Right cardiac atrium (tissue), 5 donors: ENCODE data around the gene MRPL4. TPM values are rescaled to one million over a fixed set of nuclear protein-coding genes. Genes with fewer than 3 reads are reported as not detected.

Source experiments
- ATAC-seq, 2 donors: fragments of 200-7000 bp; cut with Tn5 transposase; one replicate each; pipeline versions ENCODE4 v1.8.0 to v1.9.1; 2020; ENCODE audit warnings: moderate library complexity in 2 of 2, mild to moderate bottlenecking in 1 of 2
- DNase-seq, 3 donors: peaks; one replicate each; pipeline ENCODE4 v3.0.0-alpha.2; 2020
- H3K27ac ChIP-seq: one replicate; pipeline ENCODE4 v1.5.1; 2013; ENCODE audit warnings: mild to moderate bottlenecking, low read length, control low read depth, moderate library complexity
- H3K27me3 ChIP-seq: one replicate; pipeline ENCODE4 v1.6.1; 2013; ENCODE audit not compliant: control insufficient read depth, insufficient read depth
- H3K4me1 ChIP-seq: one replicate; pipeline ENCODE4 v1.6.1; 2013; ENCODE audit warnings: low read length; ENCODE audit not compliant: control insufficient read depth, insufficient read depth
- H3K4me3 ChIP-seq: one replicate; pipeline ENCODE4 v1.5.1; 2013; ENCODE audit warnings: low read length, control low read depth
- H3K9me3 ChIP-seq: one replicate; pipeline ENCODE4 v1.6.1; 2013; ENCODE audit warnings: low read length; ENCODE audit not compliant: control insufficient read depth
- WGBS: extraction: QIAGEN DNeasy Blood & Tissue Kit; methylation state at CpG from one replicate; pipeline ENCODE4 v1.1.7; 2013; 5-methylcytosine and 5-hydroxymethylcytosine counted together
- intact Hi-C, 4 donors: fragments of 100-400 bp; cut with DNase I; formaldehyde crosslinking; loops; one replicate each; pipeline versions ENCODE4 v1.11.0 to v1.14.0; 2022 to 2023
- polyA plus RNA-seq: library from polyadenylated mRNA; stranded (reverse); fragments of 200-250 nt; gene quantifications from one replicate; pipeline ENCODE4 v1.2.3, GENCODE V29; 2013
- total RNA-seq, 4 donors: library from RNA; stranded (reverse); fragmentation: NEBNext Ultra II Directional; extraction: Animal tissue kit (Norgen Biotek cat#: 25700); gene quantifications; one replicate each; pipeline ENCODE4 v1.2.1, GENCODE V29; 2021
- donor health status: healthy with polysubstance abuse.
- donor health status: DM: no; HTN: yes; CAD: no.
- donor health status: DM: no; HTN: no; CAD: no.
- donor health status: DM: no; HTN: yes; CAD: no; lungs with severe emphysema.
- donor health status: DM: yes; HTN: yes; CAD: no.

Gene MRPL4
- total and polyA plus RNA-seq, 5 donors = 54.1 to 66.6 (median 64.2) TPM

DNA sequence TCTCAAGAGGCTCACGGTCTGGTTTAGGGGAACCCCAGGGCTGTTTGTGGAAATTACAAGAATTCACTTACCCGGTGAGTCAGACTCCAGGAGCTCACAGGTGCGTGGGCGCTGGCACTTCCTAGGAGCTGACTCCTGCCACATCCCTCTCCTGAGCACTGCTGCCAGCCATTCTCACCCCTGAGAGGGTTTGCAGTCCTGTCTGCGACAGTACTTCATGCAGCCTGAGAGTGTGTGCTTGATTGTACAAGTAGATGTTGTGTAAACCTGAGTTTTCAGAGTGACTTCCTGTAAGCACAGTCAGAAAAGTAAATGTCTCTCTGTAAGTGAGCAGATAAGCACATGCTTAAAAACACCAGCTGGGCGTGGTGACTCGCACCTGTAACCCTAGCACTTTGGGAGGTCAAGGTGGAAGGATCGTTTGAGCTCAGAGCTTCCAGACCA, 8.1 kb downstream of the MRPL4 start:
- intact Hi-C loops = no loop called here
- no peak overlapping the region for H3K27ac ChIP-seq
- no peak overlapping the region for H3K4me3 ChIP-seq
- DNase-seq = no peak
- H3K4me1 ChIP-seq = no peaks in the 10 kb centered on the region
- H3K27me3 ChIP-seq = no peaks in the 10 kb centered on the region
- no peaks in the 10 kb centered on the region for H3K9me3 ChIP-seq
- ATAC-seq = no peak
- WGBS = 86% methylated on average over 8 of the region's 8 CpGs

DNA sequence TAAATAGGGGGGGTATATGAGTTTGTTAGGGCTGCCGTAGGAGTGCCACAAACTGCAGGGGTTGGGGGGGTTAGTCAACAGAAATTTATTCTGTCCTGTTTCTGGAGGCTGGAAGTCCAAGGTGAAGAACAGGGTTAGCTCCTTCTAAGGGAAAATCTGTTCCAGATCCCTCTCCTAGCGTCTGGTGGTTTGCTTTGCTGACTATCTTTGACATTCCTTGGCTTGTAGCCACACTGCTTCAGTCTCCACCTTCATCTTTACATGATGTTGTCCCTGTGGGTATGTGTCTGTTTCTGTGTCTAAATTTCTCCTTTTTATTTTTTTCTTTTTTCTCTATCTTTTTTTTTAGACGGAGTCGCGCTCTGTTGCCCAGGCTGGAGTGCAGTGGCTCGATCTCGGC, 10.8 kb downstream of the MRPL4 start:
- H3K4me3 ChIP-seq = no peak overlapping the region
- no peak overlapping the region for H3K27ac ChIP-seq
- ATAC-seq (no peak), DNase-seq (no peak)
- H3K9me3 ChIP-seq = no peaks in the 10 kb centered on the region
- H3K4me1 ChIP-seq = no peaks in the 10 kb centered on the region
- 77% methylated on average over 7 of the region's 7 CpGs for WGBS
- intact Hi-C loops = no loop called here
- H3K27me3 ChIP-seq = no peaks in the 10 kb centered on the region

DNA sequence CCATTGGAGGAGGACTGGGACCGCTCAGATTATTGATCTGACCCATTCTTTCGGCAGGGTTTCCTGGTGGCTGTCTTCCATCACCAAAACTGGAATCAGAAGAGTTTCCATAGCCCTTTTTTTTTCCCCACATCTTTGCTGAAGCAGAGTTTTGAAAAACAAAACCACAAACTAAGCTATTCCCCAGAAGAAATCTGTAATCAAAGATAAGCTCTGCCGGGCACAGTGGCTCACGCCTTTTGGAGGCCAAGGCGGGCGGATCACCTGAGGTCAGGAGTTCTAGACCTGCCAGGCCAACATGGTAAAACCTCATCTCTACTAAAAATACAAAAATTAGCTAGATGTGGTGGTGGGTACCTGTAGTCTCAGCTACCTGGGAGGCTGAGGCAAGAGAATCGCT, 14.7 kb downstream of the MRPL4 start:
- Histone ChIP-seq H3K4me3 (no peak overlapping the region), H3K9me3 (no peaks in the 10 kb centered on the region), H3K27me3 (no peaks in the 10 kb centered on the region), H3K4me1 (no peaks in the 10 kb centered on the region), H3K27ac (no peak overlapping the region)
- intact Hi-C loops = no loop called here
- ATAC-seq (no peak), DNase-seq (no peak)
- 79% methylated on average over 7 of the region's 7 CpGs for WGBS

DNA sequence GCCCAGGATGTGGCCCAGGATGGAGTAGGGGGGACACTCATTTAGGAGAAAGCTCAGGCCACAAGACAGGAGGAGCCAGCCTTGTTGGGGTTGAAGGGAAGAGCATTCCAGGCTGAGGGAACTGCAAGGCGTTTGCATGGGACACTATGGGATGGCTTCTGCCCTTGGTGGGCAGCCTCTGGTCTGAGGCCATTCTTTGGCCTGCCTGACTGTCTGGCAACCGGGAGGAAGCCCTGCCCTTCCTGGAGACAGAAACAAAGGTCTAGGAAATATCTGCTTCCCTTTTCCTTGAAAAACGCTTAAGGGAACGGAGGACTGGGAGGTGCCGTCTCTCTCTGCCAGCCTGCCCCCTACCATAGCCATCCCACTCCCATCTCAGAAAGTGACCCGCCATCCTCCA, 16.1 kb downstream of the MRPL4 start:
- ATAC-seq (peak; percentile 15 to 59), DNase-seq (peak in 2 of 3 donors; percentile 70 to 71)
- Histone ChIP-seq H3K27me3 (no peaks in the 10 kb centered on the region), H3K4me3 (no peak overlapping the region), H3K4me1 (no peaks in the 10 kb centered on the region), H3K9me3 (no peaks in the 10 kb centered on the region), H3K27ac (peak overlapping the region; percentile 70)
- intact Hi-C loops = loop anchor here (2.0 kb wide), 2 partner anchors 121 to 123 kb away; no protein-coding TSS in a partner anchor
- 48% methylated on average over 6 of the region's 6 CpGs for WGBS

DNA sequence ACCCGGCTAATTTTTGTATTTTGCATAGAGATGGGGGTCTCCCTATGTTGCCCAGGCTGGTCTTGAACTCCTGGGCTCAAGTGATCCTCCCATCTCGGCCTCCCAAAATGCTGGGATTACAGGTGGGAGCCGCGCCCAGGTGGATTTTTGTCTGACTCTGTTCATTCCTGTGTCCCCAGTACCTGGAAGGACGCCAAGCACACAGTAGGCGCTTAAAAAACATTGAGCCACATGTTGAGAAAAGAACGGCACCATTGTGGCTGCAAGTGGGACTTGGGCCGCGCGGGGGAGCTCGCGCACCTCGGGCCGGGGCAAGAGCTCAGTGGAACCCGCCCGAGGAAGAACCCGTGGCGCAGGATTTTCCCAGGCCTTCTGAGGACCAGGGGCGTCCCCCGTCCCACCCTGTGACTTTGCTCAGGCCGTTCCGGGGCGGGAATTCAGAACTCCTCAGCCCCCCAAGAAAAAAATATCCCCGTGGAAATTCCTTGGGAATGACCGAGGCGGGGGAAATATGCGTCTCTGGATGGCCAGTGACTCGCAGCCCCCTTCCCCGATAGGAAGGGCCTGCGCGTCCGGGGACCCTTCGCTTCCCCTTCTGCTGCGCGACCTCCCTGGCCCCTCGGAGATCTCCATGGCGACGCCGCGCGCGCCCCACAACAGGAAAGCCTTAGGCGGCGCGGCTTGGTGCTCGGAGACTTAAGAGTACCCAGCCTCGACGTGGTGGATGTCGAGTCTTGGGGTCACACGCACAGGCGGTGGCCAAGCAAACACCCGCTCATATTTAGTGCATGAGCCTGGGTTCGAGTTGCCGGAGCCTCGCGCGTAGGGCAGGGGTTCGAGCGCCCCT, 17.5 kb downstream of the MRPL4 start:
- ATAC-seq = peak; percentile 83 to 85

DNA sequence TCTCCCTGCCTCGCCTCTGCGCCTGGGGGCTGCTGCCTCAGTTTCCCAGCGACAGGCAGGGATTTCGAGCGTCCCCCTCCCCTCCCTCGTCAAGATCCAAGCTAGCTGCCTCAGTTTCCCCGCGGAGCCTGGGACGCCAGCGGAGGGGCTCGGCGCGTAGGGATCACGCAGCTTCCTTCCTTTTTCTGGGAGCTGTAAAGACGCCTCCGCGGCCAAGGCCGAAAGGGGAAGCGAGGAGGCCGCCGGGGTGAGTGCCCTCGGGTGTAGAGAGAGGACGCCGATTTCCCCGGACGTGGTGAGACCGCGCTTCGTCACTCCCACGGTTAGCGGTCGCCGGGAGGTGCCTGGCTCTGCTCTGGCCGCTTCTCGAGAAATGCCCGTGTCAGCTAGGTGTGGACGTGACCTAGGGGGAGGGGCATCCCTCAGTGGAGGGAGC, 18.2 kb downstream of the MRPL4 start:
- ATAC-seq = peak; percentile 65 to 66
- H3K27me3 ChIP-seq = no peaks in the 10 kb centered on the region
- WGBS = 4% methylated on average over 37 of the region's 37 CpGs
- no peaks in the 10 kb centered on the region for H3K4me1 ChIP-seq
- no peaks in the 10 kb centered on the region for H3K9me3 ChIP-seq
- H3K4me3 ChIP-seq = peak overlapping the region; percentile 33
- H3K27ac ChIP-seq = peak overlapping the region; percentile 81
- intact Hi-C loops = loop anchor here in 2 of 4 donors (10.0 kb wide), 2 partner anchors 55 to 65 kb away; partner anchors contain the start of genes ICAM3 (in 1 of the 2) and RAVER1 (in 1 of the 2)
- DNase-seq = peak; percentile 78 to 90 (median 88)

More for the DNA sequence above, 17.5 kb downstream of the MRPL4 start:
- H3K27ac ChIP-seq = peak overlapping the region; percentile 81
- no peaks in the 10 kb centered on the region for H3K9me3 ChIP-seq
- WGBS = 4% methylated on average over 59 of the region's 59 CpGs
- peak; percentile 91 to 96 (median 96) for DNase-seq
- intact Hi-C loops = loop anchor here (2.0 to 10.0 kb wide), 4 partner anchors 55 to 121 kb away; partner anchors contain the start of genes ICAM3 (in 1 of the 4) and RAVER1 (in 1 of the 4)
- peak overlapping the region; percentile 33 for H3K4me3 ChIP-seq
- H3K27me3 ChIP-seq = no peaks in the 10 kb centered on the region
- no peaks in the 10 kb centered on the region for H3K4me1 ChIP-seq

DNA sequence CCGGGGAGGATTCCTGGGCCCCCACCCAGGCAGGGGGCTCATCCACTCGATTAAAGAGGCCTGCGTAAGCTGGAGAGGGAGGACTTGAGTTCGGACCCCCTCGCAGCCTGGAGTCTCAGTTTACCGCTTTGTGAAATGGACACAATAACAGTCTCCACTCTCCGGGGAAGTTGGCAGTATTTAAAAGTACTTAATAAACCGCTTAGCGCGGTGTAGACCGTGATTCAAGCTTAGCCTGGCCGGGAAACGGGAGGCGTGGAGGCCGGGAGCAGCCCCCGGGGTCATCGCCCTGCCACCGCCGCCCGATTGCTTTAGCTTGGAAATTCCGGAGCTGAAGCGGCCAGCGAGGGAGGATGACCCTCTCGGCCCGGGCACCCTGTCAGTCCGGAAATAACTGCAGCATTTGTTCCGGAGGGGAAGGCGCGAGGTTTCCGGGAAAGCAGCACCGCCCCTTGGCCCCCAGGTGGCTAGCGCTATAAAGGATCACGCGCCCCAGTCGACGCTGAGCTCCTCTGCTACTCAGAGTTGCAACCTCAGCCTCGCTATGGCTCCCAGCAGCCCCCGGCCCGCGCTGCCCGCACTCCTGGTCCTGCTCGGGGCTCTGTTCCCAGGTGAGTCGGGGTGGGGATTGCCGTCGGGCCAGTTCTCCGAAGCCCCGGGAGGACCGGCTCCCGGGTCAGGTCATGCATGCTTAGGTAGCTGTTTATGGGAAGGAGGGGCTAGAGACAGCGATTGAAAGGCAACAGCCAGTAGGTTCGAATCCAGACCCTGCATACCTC, 18.8 kb downstream of the MRPL4 start, which contains the start of gene ICAM1:
ICAM1 (plus strand) TSS at position 505 of the 779 bp plus-strand sequence; CDS start at position 545, 40 bp downstream.
- Histone ChIP-seq H3K27ac (peak within 1 kb of the TSS; percentile 81), H3K4me1 (no peaks in the 10 kb centered on the region), H3K9me3 (no peaks in the 10 kb centered on the region), H3K4me3 (peak within 1 kb of the TSS; percentile 33), H3K27me3 (no peaks in the 10 kb centered on the region)
- DNase-seq = peak; percentile 91 to 94 (median 94)
- intact Hi-C loops = loop anchor here in 2 of 4 donors (10.0 kb wide), 2 partner anchors 54 to 64 kb away; partner anchors contain the start of genes ICAM3 (in 1 of the 2) and RAVER1 (in 1 of the 2)
- ATAC-seq = peak; percentile 78 to 83
- WGBS = 3% methylated on average over 51 of the region's 51 CpGs

DNA sequence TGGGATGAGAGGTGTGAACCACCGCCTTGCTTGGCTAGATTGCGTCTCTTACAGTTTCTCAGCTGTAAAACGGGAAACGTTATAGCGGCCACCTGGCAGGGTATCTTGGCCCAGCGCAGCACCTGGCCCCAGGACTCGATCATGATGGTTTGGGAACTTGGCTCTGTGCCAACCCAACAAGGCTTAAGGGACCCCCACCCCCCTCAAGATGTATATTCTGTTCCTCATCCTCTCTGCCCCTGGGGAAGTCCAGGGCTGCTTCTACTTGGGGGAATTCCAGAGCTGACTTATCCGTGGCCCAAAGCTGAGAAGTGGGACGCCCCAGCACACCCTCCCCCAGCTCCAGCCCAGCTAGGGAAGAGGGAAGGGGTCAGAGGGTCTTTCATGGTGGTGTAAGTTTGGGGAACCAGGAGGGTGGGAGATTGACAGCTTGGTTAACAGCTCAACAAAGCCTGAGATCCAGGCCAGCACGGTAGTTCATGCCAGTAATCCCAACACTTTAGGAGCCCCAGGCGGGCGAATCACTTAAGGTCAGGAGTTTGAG, 19.6 kb downstream of the MRPL4 start:
- 29% methylated on average over 12 of the region's 12 CpGs for WGBS
- no peaks in the 10 kb centered on the region for H3K4me1 ChIP-seq
- DNase-seq (peak in 2 of 3 donors; percentile 60 to 73), ATAC-seq (peak in 1 of 2 donors; percentile 3)
- peak overlapping the region; percentile 33 for H3K4me3 ChIP-seq
- H3K27me3 ChIP-seq = no peaks in the 10 kb centered on the region
- intact Hi-C loops = loop anchor here in 2 of 4 donors (10.0 kb wide), 2 partner anchors 53 to 63 kb away; partner anchors contain the start of genes ICAM3 (in 1 of the 2) and RAVER1 (in 1 of the 2)
- peak overlapping the region; percentile 25 for H3K27ac ChIP-seq
- H3K9me3 ChIP-seq = no peaks in the 10 kb centered on the region

DNA sequence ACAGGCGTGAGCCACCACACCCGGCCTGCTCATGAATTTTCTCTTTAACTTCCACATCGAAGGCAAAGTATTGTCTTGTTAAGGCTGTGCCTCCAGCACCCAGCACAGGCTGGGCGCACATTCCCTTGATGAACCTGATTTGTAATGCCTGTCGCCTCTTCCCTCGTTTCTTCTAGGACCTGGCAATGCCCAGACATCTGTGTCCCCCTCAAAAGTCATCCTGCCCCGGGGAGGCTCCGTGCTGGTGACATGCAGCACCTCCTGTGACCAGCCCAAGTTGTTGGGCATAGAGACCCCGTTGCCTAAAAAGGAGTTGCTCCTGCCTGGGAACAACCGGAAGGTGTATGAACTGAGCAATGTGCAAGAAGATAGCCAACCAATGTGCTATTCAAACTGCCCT, 22.6 kb downstream of the MRPL4 start:
- no peak overlapping the region for H3K4me3 ChIP-seq
- intact Hi-C loops = loop anchor here in 2 of 4 donors (10.0 kb wide), 2 partner anchors 50 to 60 kb away; partner anchors contain the start of genes ICAM3 (in 1 of the 2) and RAVER1 (in 1 of the 2)
- H3K27me3 ChIP-seq = no peaks in the 10 kb centered on the region

More for the DNA sequence above, 22.6 kb downstream of the MRPL4 start:
- WGBS = 84% methylated on average over 10 of the region's 10 CpGs
- no peaks in the 10 kb centered on the region for H3K9me3 ChIP-seq
- H3K4me1 ChIP-seq = no peaks in the 10 kb centered on the region
- no peak for ATAC-seq
- no peak overlapping the region for H3K27ac ChIP-seq
- DNase-seq = no peak
